Measurements from ENCODE around the gene MCTP1. TPM values are rescaled to one million over a fixed set of nuclear protein-coding genes. Genes with fewer than 3 reads are reported as not detected.

MCTP1 gene
- total and polyA plus RNA-seq, 2 of the 8 experiments (the other 6 are each of a cell fraction or from before 2014, with no cell fraction given), result 0.56 to 3.4 TPM

DNA sequence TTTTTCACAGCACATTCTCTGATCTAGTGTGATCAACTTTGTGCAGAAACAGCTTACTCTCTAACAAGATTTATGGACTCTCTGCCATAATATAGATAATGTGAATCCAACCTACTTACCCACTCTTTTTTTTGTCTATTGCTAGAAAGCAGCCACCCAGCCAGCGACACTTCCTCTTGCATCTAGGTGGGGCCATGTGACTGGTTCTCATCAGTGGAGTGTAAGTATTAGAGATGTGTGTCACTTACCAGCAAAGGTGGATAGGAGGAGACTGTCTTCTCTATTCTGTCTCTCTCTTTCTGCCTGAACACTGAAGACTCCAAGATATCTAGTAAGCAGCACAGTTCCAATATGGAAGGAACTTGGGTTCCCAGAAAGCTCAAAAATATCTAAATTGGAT is 174.8 kb downstream of the MCTP1 start (continued):
- no peak for TF ChIP-seq CHD7 (IDR thresholded peaks at IDR 0.05; ENCODE audit: insufficient replicate concordance, low read length)
- TF ChIP-seq RFX5 (IDR thresholded peaks at IDR 0.05; ENCODE audit: borderline replicate concordance, low read depth, low read length), result no peak
- no peak for TF ChIP-seq KDM1A (IDR thresholded peaks at IDR 0.05; ENCODE audit: borderline replicate concordance, low read length)
- TF ChIP-seq SAP30 (IDR thresholded peaks at IDR 0.05; ENCODE audit: insufficient read depth, insufficient replicate concordance, low read length), result no peak
- TF ChIP-seq NRF1 (IDR thresholded peaks at IDR 0.05; ENCODE audit: low read depth, low read length), result no peak
- no peak for TF ChIP-seq EP300 (IDR thresholded peaks at IDR 0.05; ENCODE audit: borderline replicate concordance in 1 of 2, low read depth in 2 of 2, low read length in 2 of 2)
- no peak for TF ChIP-seq SP1 (IDR thresholded peaks at IDR 0.05; ENCODE audit: low read depth, low read length)
- no peak for TF ChIP-seq POU5F1 (IDR thresholded peaks at IDR 0.05; ENCODE audit: low read depth, low read length)
- TF ChIP-seq GTF2F1 (IDR thresholded peaks at IDR 0.05; ENCODE audit: borderline replicate concordance, low read depth, low read length), result no peak
- TF ChIP-seq TAF7 (optimal IDR thresholded peaks at IDR 0.05; ENCODE audit: borderline replicate concordance, low read depth, low read length), result no peak
- no peak for TF ChIP-seq RXRA (IDR thresholded peaks at IDR 0.05; ENCODE audit: insufficient read depth, low read depth, low read length)
- no peak for TF ChIP-seq YY1 (IDR thresholded peaks at IDR 0.05; ENCODE audit: low read depth, low read length)

Measured in H1 (cell line).